CD14-positive monocyte (primary cell): ENCODE results near the gene CELSR1. TPM values are rescaled to one million over a fixed set of nuclear protein-coding genes. Genes with fewer than 3 reads are reported as not detected.

Source experiments
- DNase-seq, 3 donors: peaks; one replicate each; pipeline ENCODE4 v3.0.0-alpha.2; 2011 to 2022
- H2AFZ ChIP-seq: 2 replicates; pipeline ENCODE4 v1.6.0; 2012; ENCODE audit warnings: mild to moderate bottlenecking, low read depth, low read length, inconsistent platforms; ENCODE audit not compliant: insufficient read depth, poor library complexity, severe bottlenecking
- H3K27ac ChIP-seq, 2 donors: 1 replicate in 1 of 2; 2 replicates in 1 of 2; pipeline ENCODE4 v1.5.1; 2012 to 2013; ENCODE audit warnings: low read length in 2 of 2, control low read depth in 1 of 2, inconsistent platforms in 1 of 2, low read depth in 1 of 2, mild to moderate bottlenecking in 1 of 2
- H3K27me3 ChIP-seq, 2 donors: one replicate each; pipeline versions ENCODE4 v1.6.0 to v1.6.1; 2011 to 2013; ENCODE audit warnings: low read length in 2 of 2; ENCODE audit not compliant: control insufficient read depth in 2 of 2, insufficient read depth in 2 of 2
- H3K36me3 ChIP-seq, 2 donors: replicated peaks in 1 of 2; 1 replicate in 1 of 2; 2 replicates in 1 of 2; pipeline versions ENCODE4 v1.5.1 to v1.6.1; 2012 to 2013; ENCODE audit warnings: low read length in 2 of 2, control low read depth in 1 of 2, inconsistent platforms in 1 of 2, mild to moderate bottlenecking in 1 of 2; ENCODE audit not compliant: insufficient read depth in 2 of 2, control insufficient read depth in 1 of 2
- H3K4me1 ChIP-seq, 2 donors: 1 replicate in 1 of 2; 2 replicates in 1 of 2; pipeline versions ENCODE4 v1.5.1 to v1.6.1; 2012 to 2013; ENCODE audit warnings: low read length in 2 of 2, control low read depth in 1 of 2, inconsistent platforms in 1 of 2, mild to moderate bottlenecking in 1 of 2, moderate library complexity in 1 of 2; ENCODE audit not compliant: insufficient read depth in 2 of 2, control insufficient read depth in 1 of 2
- H3K4me2 ChIP-seq: replicated peaks from 2 replicates; pipeline ENCODE3; 2012; ENCODE audit warnings: low read length, moderate library complexity, mild to moderate bottlenecking; ENCODE audit not compliant: poor library complexity, severe bottlenecking; ENCODE audit errors: extremely low read depth
- H3K4me3 ChIP-seq, 3 experiments: fragments of 200-600 bp in 1 of 3; sonication (generic) in 1 of 3; replicated peaks in 1 of 3; 1 replicate in 2 of 3; 2 replicates in 1 of 3; pipeline ENCODE4 v1.5.1; 2011 to 2013; ENCODE audit warnings: low read length in 3 of 3, mild to moderate bottlenecking in 3 of 3, control low read depth in 2 of 3, low read depth in 2 of 3, inconsistent platforms in 1 of 3, moderate library complexity in 1 of 3
- H3K79me2 ChIP-seq: 2 replicates; pipeline ENCODE4 v1.6.0; 2012; ENCODE audit warnings: mild to moderate bottlenecking, control low read depth, inconsistent platforms, low read length, moderate library complexity; ENCODE audit not compliant: insufficient read depth
- H3K9ac ChIP-seq: 2 replicates; pipeline ENCODE4 v1.6.0; 2017; ENCODE audit warnings: low read length, mild to moderate bottlenecking; ENCODE audit not compliant: insufficient read depth, poor library complexity, severe bottlenecking
- H3K9me3 ChIP-seq, 2 donors: replicated peaks in 1 of 2; 1 replicate in 1 of 2; 2 replicates in 1 of 2; pipeline versions ENCODE4 v1.5.1 to v1.6.1; 2012 to 2013; ENCODE audit warnings: low read length in 2 of 2, control low read depth in 1 of 2; ENCODE audit not compliant: control insufficient read depth in 1 of 2, insufficient read depth in 1 of 2
- H4K20me1 ChIP-seq: 2 replicates; pipeline ENCODE4 v1.6.0; 2012; ENCODE audit warnings: mild to moderate bottlenecking, low read length, control low read depth, moderate library complexity; ENCODE audit not compliant: insufficient read depth
- H3K27ac Mint-ChIP-seq, 7 donors: one replicate each; pipeline ENCODE4 v1.8.0; 2020; ENCODE audit warnings: mild to moderate bottlenecking in 7 of 7, mixed read lengths in 7 of 7, moderate library complexity in 6 of 7, inconsistent platforms in 2 of 7
- H3K27me3 Mint-ChIP-seq, 3 donors: one replicate each; pipeline ENCODE4 v1.8.0; 2021 to 2022; ENCODE audit warnings: low read depth in 3 of 3, mild to moderate bottlenecking in 3 of 3, mixed read lengths in 3 of 3, moderate library complexity in 3 of 3, inconsistent platforms in 1 of 3
- H3K36me3 Mint-ChIP-seq, 2 donors: one replicate each; pipeline ENCODE4 v1.8.0; 2020; ENCODE audit warnings: mixed read lengths in 2 of 2, inconsistent platforms in 1 of 2, mild to moderate bottlenecking in 1 of 2
- H3K4me1 Mint-ChIP-seq: one replicate; pipeline ENCODE4 v1.8.0; 2020; ENCODE audit warnings: mild to moderate bottlenecking, mixed read lengths
- H3K4me3 Mint-ChIP-seq, 2 donors: one replicate each; pipeline ENCODE4 v1.8.0; 2020; ENCODE audit warnings: mild to moderate bottlenecking in 2 of 2, mixed read lengths in 2 of 2, moderate library complexity in 1 of 2
- H3K9me3 Mint-ChIP-seq, 7 donors: one replicate each; pipeline ENCODE4 v1.8.0; 2020 to 2022; ENCODE audit warnings: mixed read lengths in 7 of 7, mild to moderate bottlenecking in 6 of 7, moderate library complexity in 6 of 7, inconsistent platforms in 2 of 7
- CTCF ChIP-seq: fragments of 200-600 bp; IDR thresholded peaks from one replicate; pipeline ENCODE4 v1.8.0; 2022; ENCODE audit warnings: antibody characterized with exemption, mild to moderate bottlenecking
- WGBS: methylation state at CpG from one replicate; pipeline ENCODE4 v1.1.5; 2013; ENCODE audit warnings: missing lambda C conversion rate; ENCODE audit not compliant: insufficient coverage; 5-methylcytosine and 5-hydroxymethylcytosine counted together
- intact Hi-C, 2 donors: fragments of 100-400 bp; cut with micrococcal nuclease; formaldehyde crosslinking; loops; one replicate each; pipeline versions ENCODE4 v1.15.0 to v1.15.1; 2023
- polyA plus RNA-seq, 3 donors: library from polyadenylated mRNA; depleted of rRNA in 1 of 3; unstranded in 2 of 3; stranded (reverse) in 1 of 3; fragments of 300-500 nt in 2 of 3; fragments of >200 nt in 1 of 3; fragmentation: Illumina TruSeq in 2 of 3; gene quantifications; 1 replicate in 2 of 3; 2 replicates in 1 of 3; pipeline ENCODE4 v1.2.3, GENCODE V29; 2012 to 2021

The CELSR1 gene
- polyA plus RNA-seq, 3 donors: 0.16 TPM; not detected in 2

GRCh38 chr22:46449116-46449691, 88.2 kb downstream of the CELSR1 start:
- no peaks in the 10 kb centered on the region for H3K9me3 ChIP-seq
- TF ChIP-seq CTCF: no peak
- H3K27ac ChIP-seq: no peak overlapping the region
- H2AFZ ChIP-seq: no peak overlapping the region
- no peaks in the 10 kb centered on the region for H3K4me1 ChIP-seq
- DNase-seq: no peak
- no peak overlapping the region for H3K9ac ChIP-seq
- no peak overlapping the region for H3K4me2 ChIP-seq
- intact Hi-C loops: no loop called here
- Mint-ChIP-seq H3K4me1 (no peaks in the 10 kb centered on the region), H3K4me3 (no peak overlapping the region), H3K36me3 (no peaks in the 10 kb centered on the region), H3K27ac (no peak overlapping the region), H3K9me3 (no peaks in the 10 kb centered on the region), H3K27me3 (peaks cover 0 to 4% (median 4%) of the 10 kb centered on the region in 3 donors)
- H3K36me3 ChIP-seq: no peaks in the 10 kb centered on the region
- H3K79me2 ChIP-seq: no peaks in the 10 kb centered on the region
- no peaks in the 10 kb centered on the region for H4K20me1 ChIP-seq
- WGBS: 100% methylated on average over 1 of the region's 2 CpGs
- no peak overlapping the region for H3K4me3 ChIP-seq
- no peaks in the 10 kb centered on the region for H3K27me3 ChIP-seq

- Mint-ChIP-seq H3K4me1 (no peaks in the 10 kb centered on the region), H3K4me3 (no peak overlapping the region), H3K27ac (no peak overlapping the region), H3K9me3 (no peaks in the 10 kb centered on the region), H3K27me3 (peaks cover 0 to 4% (median 4%) of the 10 kb centered on the region in 3 donors), H3K36me3 (no peaks in the 10 kb centered on the region)
- Histone ChIP-seq H3K36me3 (no peaks in the 10 kb centered on the region), H3K9me3 (no peaks in the 10 kb centered on the region), H3K79me2 (no peaks in the 10 kb centered on the region), H3K9ac (no peak overlapping the region), H3K4me1 (no peaks in the 10 kb centered on the region), H3K27ac (no peak overlapping the region), H2AFZ (no peak overlapping the region), H3K4me2 (no peak overlapping the region), H4K20me1 (no peaks in the 10 kb centered on the region), H3K4me3 (no peak overlapping the region), H3K27me3 (no peaks in the 10 kb centered on the region)
- WGBS: 100% methylated on average over 2 of the region's 6 CpGs
- DNase-seq: no peak
- no peak for TF ChIP-seq CTCF
- intact Hi-C loops: no loop called here
These were observed 89.1 kb downstream of the CELSR1 start for GRCh38 chr22:46448333-46448732.
